Measurements from ENCODE around the gene ARMCX6. TPM values are rescaled to one million over a fixed set of nuclear protein-coding genes. Genes with fewer than 3 reads are reported as not detected.
"Not testable (repeated sequence)": the region's sequence is repeated elsewhere in the genome, so short reads cannot be mapped to it uniquely, and the experiment has no call there.

ARMCX6 gene
- total and polyA plus RNA-seq, 2 experiments from 2014 or later = 65.3 to 70.7 TPM

- Histone ChIP-seq H3K36me3 (replicated peaks; ENCODE audit: insufficient read depth, low read depth) (no peaks in the 10 kb centered on the region), H4K20me1 (ENCODE audit: insufficient read depth, poor library complexity, severe bottlenecking) (no peaks in the 10 kb centered on the region), H3K4me1 (ENCODE audit: insufficient read depth) (peaks cover 3% of the 10 kb centered on the region), H3K27me3 (no peaks in the 10 kb centered on the region), H3K27ac (no peak overlapping the region), H3K79me2 (no peaks in the 10 kb centered on the region), H2AFZ (no peak overlapping the region), H3K4me2 (no peak overlapping the region), H3K9me3 (ENCODE audit: low read depth) (no peaks in the 10 kb centered on the region), H3K4me3 (no peak overlapping the region), H3K9me2 (replicated peaks; ENCODE audit: insufficient read depth) (no peaks in the 10 kb centered on the region)
- WGBS (ENCODE audit: low lambda C conversion rate, missing lambda C conversion rate) = 83% methylated on average over 12 of the region's 12 CpGs
- no peak for TF ChIP-seq EZH2 (IDR thresholded peaks at IDR 0.05; ENCODE audit: borderline replicate concordance)
- TF ChIP-seq CTCF (IDR thresholded peaks at IDR 0.05; ENCODE audit: poor library complexity) = no peak
- no peak for TF ChIP-seq EZH2phosphoT487 (IDR thresholded peaks at IDR 0.05; ENCODE audit: low read depth, severe bottlenecking, unreplicated experiment)
- no peak for DNase-seq (ENCODE audit: low spot score)
Observed at GRCh38 chrX:101657495-101657894, 39.7 kb upstream of the ARMCX6 start.

- no peak overlapping the region for H3K27ac ChIP-seq
- no peak overlapping the region for H2AFZ ChIP-seq
- H3K4me2 ChIP-seq = no peak overlapping the region
- 89% methylated on average over 12 of the region's 13 CpGs for WGBS (ENCODE audit: low lambda C conversion rate, missing lambda C conversion rate)
- no peak overlapping the region for H3K4me3 ChIP-seq
- TF ChIP-seq EZH2 (IDR thresholded peaks at IDR 0.05; ENCODE audit: borderline replicate concordance) (no peak), EZH2phosphoT487 (IDR thresholded peaks at IDR 0.05; ENCODE audit: low read depth, severe bottlenecking, unreplicated experiment) (no peak), CTCF (IDR thresholded peaks at IDR 0.05; ENCODE audit: poor library complexity) (no peak)
- H3K9me3 ChIP-seq (ENCODE audit: low read depth) = no peaks in the 10 kb centered on the region
- H3K27me3 ChIP-seq = no peaks in the 10 kb centered on the region
- peaks cover 3% of the 10 kb centered on the region for H3K4me1 ChIP-seq (ENCODE audit: insufficient read depth)
- H3K79me2 ChIP-seq = no peaks in the 10 kb centered on the region
- H3K36me3 ChIP-seq (replicated peaks; ENCODE audit: insufficient read depth, low read depth) = no peaks in the 10 kb centered on the region
- no peak for DNase-seq (ENCODE audit: low spot score)
- no peaks in the 10 kb centered on the region for H4K20me1 ChIP-seq (ENCODE audit: insufficient read depth, poor library complexity, severe bottlenecking)
- H3K9me2 ChIP-seq (replicated peaks; ENCODE audit: insufficient read depth) = no peaks in the 10 kb centered on the region
Observed at GRCh38 chrX:101656817-101657216, 39.0 kb upstream of the ARMCX6 start.

GRCh38 chrX:101655534-101655933, 37.7 kb upstream of the ARMCX6 start:
- WGBS (ENCODE audit: low lambda C conversion rate, missing lambda C conversion rate) = 78% methylated on average over 3 of the region's 3 CpGs
- no peak for DNase-seq (ENCODE audit: low spot score)
- no peaks in the 10 kb centered on the region for H3K36me3 ChIP-seq (replicated peaks; ENCODE audit: insufficient read depth, low read depth)

GRCh38 chrX:101647716-101648115, 29.9 kb upstream of the ARMCX6 start:
- not testable (repeated sequence) for H3K9me2 ChIP-seq (replicated peaks; ENCODE audit: insufficient read depth); H3K4me1 ChIP-seq (ENCODE audit: insufficient read depth); H2AFZ ChIP-seq; H3K36me3 ChIP-seq (replicated peaks; ENCODE audit: insufficient read depth, low read depth); H4K20me1 ChIP-seq (ENCODE audit: insufficient read depth, poor library complexity, severe bottlenecking); H3K9me3 ChIP-seq (ENCODE audit: low read depth); H3K27me3 ChIP-seq; H3K4me2 ChIP-seq; H3K27ac ChIP-seq; H3K79me2 ChIP-seq; H3K4me3 ChIP-seq; DNase-seq (ENCODE audit: low spot score)

More at GRCh38 chrX:101655534-101655933, 37.7 kb upstream of the ARMCX6 start:
- Histone ChIP-seq H3K9me2 (replicated peaks; ENCODE audit: insufficient read depth) (no peaks in the 10 kb centered on the region), H3K27ac (no peak overlapping the region), H3K4me1 (ENCODE audit: insufficient read depth) (peaks cover 3% of the 10 kb centered on the region), H3K27me3 (no peaks in the 10 kb centered on the region), H3K79me2 (no peaks in the 10 kb centered on the region), H3K9me3 (ENCODE audit: low read depth) (no peaks in the 10 kb centered on the region), H3K4me2 (no peak overlapping the region), H3K4me3 (no peak overlapping the region), H2AFZ (no peak overlapping the region), H4K20me1 (ENCODE audit: insufficient read depth, poor library complexity, severe bottlenecking) (no peaks in the 10 kb centered on the region)
- TF ChIP-seq EZH2 (IDR thresholded peaks at IDR 0.05; ENCODE audit: borderline replicate concordance) (no peak), CTCF (IDR thresholded peaks at IDR 0.05; ENCODE audit: poor library complexity) (no peak), EZH2phosphoT487 (IDR thresholded peaks at IDR 0.05; ENCODE audit: low read depth, severe bottlenecking, unreplicated experiment) (no peak)

Measured in hepatocyte (in vitro differentiated cells).